Right lobe of liver (tissue), 6 donors: Measurements from ENCODE around the gene KRT76. TPM values are rescaled to one million over a fixed set of nuclear protein-coding genes. Genes with fewer than 3 reads are reported as not detected.

ENCODE experiments used
- ATAC-seq, 4 donors: fragments of 200-7000 bp; cut with Tn5 transposase; one replicate each; pipeline ENCODE4 v1.9.1; 2020; ENCODE audit warnings: mild to moderate bottlenecking in 4 of 4, moderate library complexity in 4 of 4
- DNase-seq, 3 donors: peaks; one replicate each; pipeline ENCODE4 v3.0.0-alpha.2; 2020
- H3K27ac ChIP-seq, 3 donors: fragments of 200-600 bp; one replicate each; pipeline ENCODE4 v1.8.0; 2022
- H3K27me3 ChIP-seq, 2 donors: fragments of 200-600 bp; one replicate each; pipeline ENCODE4 v1.8.0; 2022
- H3K36me3 ChIP-seq, 4 donors: fragments of 200-600 bp; sonication (generic) in 1 of 4; one replicate each; pipeline versions ENCODE4 v1.5.1 to v1.8.0; 2017 to 2022; ENCODE audit warnings: control low read depth in 1 of 4
- H3K4me1 ChIP-seq, 4 donors: fragments of 200-600 bp; sonication (generic) in 1 of 4; one replicate each; pipeline versions ENCODE4 v1.5.1 to v1.8.0; 2017 to 2022; ENCODE audit warnings: control low read depth in 1 of 4
- H3K4me3 ChIP-seq, 3 donors: fragments of 200-600 bp; one replicate each; pipeline ENCODE4 v1.8.0; 2022
- H3K9me3 ChIP-seq, 4 donors: fragments of 200-600 bp; sonication (generic) in 1 of 4; one replicate each; pipeline versions ENCODE4 v1.5.1 to v1.8.0; 2017 to 2022; ENCODE audit warnings: control low read depth in 1 of 4
- CTCF ChIP-seq, 4 donors: fragments of 200-600 bp in 3 of 4; fragments of 450-650 bp in 1 of 4; IDR thresholded peaks; one replicate each; pipeline versions ENCODE4 v1.5.1 to v1.8.0; 2016 to 2022; ENCODE audit warnings: antibody characterized with exemption in 4 of 4, mild to moderate bottlenecking in 2 of 4
- POLR2A ChIP-seq: fragments of 450-650 bp; IDR thresholded peaks from one replicate; pipeline ENCODE4 v1.6.1; 2017; ENCODE audit warnings: antibody characterized with exemption, mild to moderate bottlenecking
- WGBS: methylation state at CpG from one replicate; pipeline ENCODE4 v1.1.6; 2018; ENCODE audit warnings: low coverage, low lambda C conversion rate; ENCODE audit not compliant: insufficient coverage; ENCODE audit errors: missing lambda C conversion rate; 5-methylcytosine and 5-hydroxymethylcytosine counted together
- intact Hi-C, 2 donors: fragments of 100-400 bp; cut with DNase I; formaldehyde crosslinking; loops; one replicate each; pipeline versions ENCODE4 v1.11.2 to v1.14.1; 2022
- total RNA-seq, 6 experiments: library from RNA; depleted of rRNA in 2 of 6; stranded (reverse); fragments of >200 nt in 2 of 6; fragmentation: NEBNext Ultra II Directional in 3 of 6; extraction: Animal tissue kit (Norgen Biotek cat#: 25700) in 3 of 6; gene quantifications; one replicate each; pipeline versions ENCODE4 v1.1.0 to v1.2.4, GENCODE V29; 2016 to 2023
- donor health status: DM: no; HTN: yes; CAD: no.
- donor health status: DM: no; HTN: no; CAD: no.
- donor health status: DM: no; HTN: no; CAD: no.
- donor health status: DM: no; HTN: yes; CAD: no.
- donor health status: DM: no; HTN: yes; CAD: no.

The KRT76 gene
- total RNA-seq, 6 experiments from 2014 or later, result not detected

GRCh38 chr12:52819731-52820510 lies 42.8 kb upstream of the KRT76 start:
- Histone ChIP-seq H3K9me3 (no peaks in the 10 kb centered on the region), H3K27me3 (no peaks in the 10 kb centered on the region), H3K36me3 (no peaks in the 10 kb centered on the region), H3K27ac (no peak overlapping the region), H3K4me1 (no peaks in the 10 kb centered on the region), H3K4me3 (no peak overlapping the region)
- WGBS, result 80% methylated on average over 6 of the region's 7 CpGs
- intact Hi-C loops, result no loop called here
- no peak for ATAC-seq
- no peak for DNase-seq
- TF ChIP-seq CTCF (IDR thresholded peaks at IDR 0.05), result no peak
- no peak for TF ChIP-seq POLR2A

GRCh38 chr12:52818887-52819420 lies 41.8 kb upstream of the KRT76 start:
- DNase-seq (no peak), ATAC-seq (no peak)
- Histone ChIP-seq H3K27me3 (no peaks in the 10 kb centered on the region), H3K27ac (no peak overlapping the region), H3K36me3 (no peaks in the 10 kb centered on the region), H3K4me3 (no peak overlapping the region), H3K9me3 (no peaks in the 10 kb centered on the region), H3K4me1 (no peaks in the 10 kb centered on the region)
- intact Hi-C loops, result no loop called here
- 59% methylated on average over 4 of the region's 7 CpGs for WGBS
- no peak for TF ChIP-seq POLR2A
- TF ChIP-seq CTCF (IDR thresholded peaks at IDR 0.05), result no peak

DNA sequence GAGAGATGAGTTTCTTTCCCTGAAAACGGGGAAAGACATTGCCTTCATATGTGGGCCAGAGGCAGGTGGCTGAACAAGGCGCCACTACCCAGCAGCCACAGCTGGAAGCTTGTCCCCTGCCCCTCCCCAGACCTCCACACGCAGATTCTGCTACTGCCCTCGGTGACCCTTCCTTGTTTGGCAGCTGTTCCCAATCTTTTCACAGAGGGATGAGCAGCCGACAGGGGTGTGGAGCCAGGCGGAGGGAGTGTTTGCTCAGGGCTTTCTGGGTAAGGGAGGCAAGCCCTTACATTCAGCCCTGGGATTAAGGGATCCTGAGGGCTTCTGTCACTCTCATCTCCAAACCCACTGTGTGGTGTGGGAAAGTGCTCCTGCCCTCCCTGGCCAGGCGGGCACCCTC lies 41.2 kb upstream of the KRT76 start:
- no peaks in the 10 kb centered on the region for H3K27me3 ChIP-seq
- H3K27ac ChIP-seq, result no peak overlapping the region
- WGBS, result 13% methylated on average over 3 of the region's 7 CpGs
- DNase-seq (no peak), ATAC-seq (no peak)
- TF ChIP-seq CTCF (IDR thresholded peaks at IDR 0.05) (no peak), POLR2A (no peak)
- H3K36me3 ChIP-seq, result no peaks in the 10 kb centered on the region
- intact Hi-C loops, result no loop called here
- no peaks in the 10 kb centered on the region for H3K9me3 ChIP-seq
- H3K4me3 ChIP-seq, result no peak overlapping the region
- H3K4me1 ChIP-seq, result no peaks in the 10 kb centered on the region

- intact Hi-C loops, result no loop called here
- H3K27me3 ChIP-seq, result no peaks in the 10 kb centered on the region
- H3K4me1 ChIP-seq, result no peaks in the 10 kb centered on the region
- WGBS, result 19% methylated on average over 1 of the region's 2 CpGs
- ATAC-seq (no peak), DNase-seq (no peak)
- no peak overlapping the region for H3K27ac ChIP-seq
- H3K36me3 ChIP-seq, result no peaks in the 10 kb centered on the region
- H3K9me3 ChIP-seq, result no peaks in the 10 kb centered on the region
- TF ChIP-seq CTCF (IDR thresholded peaks at IDR 0.05), result no peak
- no peak overlapping the region for H3K4me3 ChIP-seq
These were observed 40.6 kb upstream of the KRT76 start for GRCh38 chr12:52817699-52818238.
